NT2/D1 (cell line): ENCODE measurements around the gene CLEC4C.
"Not testable (repeated sequence)": the region's sequence is repeated elsewhere in the genome, so short reads cannot be mapped to it uniquely, and the experiment has no call there.

Experiments
- DNase-seq: peaks from one replicate; pipeline ENCODE4 v3.0.0-alpha.2; 2011; ENCODE audit warnings: low read depth, low spot score
- H3K27me3 ChIP-seq: 2 replicates; pipeline ENCODE4 v1.6.0; 2011; ENCODE audit warnings: mild to moderate bottlenecking; ENCODE audit not compliant: insufficient read length, insufficient read depth
- H3K36me3 ChIP-seq: 2 replicates; pipeline ENCODE4 v1.6.1; 2011; ENCODE audit warnings: mild to moderate bottlenecking, low read length, mixed read lengths; ENCODE audit not compliant: insufficient read depth, insufficient read length
- H3K4me1 ChIP-seq: 2 replicates; pipeline ENCODE4 v1.5.1; 2011; ENCODE audit not compliant: insufficient read depth, insufficient read length
- H3K4me3 ChIP-seq: 2 replicates; pipeline ENCODE4 v1.5.1; 2011; ENCODE audit warnings: low read depth; ENCODE audit not compliant: insufficient read length
- H3K9ac ChIP-seq: 2 replicates; pipeline ENCODE4 v1.6.0; 2011; ENCODE audit warnings: low read depth; ENCODE audit not compliant: insufficient read length
- H3K9me3 ChIP-seq: 2 replicates; pipeline ENCODE4 v1.5.1; 2011; ENCODE audit warnings: mild to moderate bottlenecking, low read length; ENCODE audit not compliant: insufficient read depth
- SUZ12 ChIP-seq: IDR thresholded peaks from 2 replicates; pipeline ENCODE4 v1.6.1; 2011; ENCODE audit not compliant: insufficient read length, insufficient read depth; ENCODE audit errors: extremely low read depth
- YY1 ChIP-seq: IDR thresholded peaks from 2 replicates; pipeline ENCODE4 v1.6.1; 2011; ENCODE audit not compliant: insufficient read length, insufficient read depth
- ZNF274 ChIP-seq: IDR thresholded peaks from 2 replicates; pipeline ENCODE4 v1.6.1; 2011; ENCODE audit warnings: mild to moderate bottlenecking, low read depth, low read length

Gene CLEC4C

GRCh38 chr12:7747246-7747645 lies at the start of gene CLEC4C:
CLEC4C (minus strand) TSS chr12:7747375; CDS start chr12:7747348, 27 bp downstream.
- Histone ChIP-seq H3K4me1 (peaks cover 3% of the 10 kb centered on the region), H3K9ac (no peak within 1 kb of the TSS), H3K9me3 (peaks cover 7% of the 10 kb centered on the region; the same call in 1 of the 2 replicates), H3K27me3 (no peaks in the 10 kb centered on the region), H3K36me3 (no peaks in the 10 kb centered on the region), H3K4me3 (no peak within 1 kb of the TSS)
- DNase-seq = no peak
- no peak for TF ChIP-seq SUZ12
- no peak for TF ChIP-seq ZNF274
- no peak for TF ChIP-seq YY1

DNA sequence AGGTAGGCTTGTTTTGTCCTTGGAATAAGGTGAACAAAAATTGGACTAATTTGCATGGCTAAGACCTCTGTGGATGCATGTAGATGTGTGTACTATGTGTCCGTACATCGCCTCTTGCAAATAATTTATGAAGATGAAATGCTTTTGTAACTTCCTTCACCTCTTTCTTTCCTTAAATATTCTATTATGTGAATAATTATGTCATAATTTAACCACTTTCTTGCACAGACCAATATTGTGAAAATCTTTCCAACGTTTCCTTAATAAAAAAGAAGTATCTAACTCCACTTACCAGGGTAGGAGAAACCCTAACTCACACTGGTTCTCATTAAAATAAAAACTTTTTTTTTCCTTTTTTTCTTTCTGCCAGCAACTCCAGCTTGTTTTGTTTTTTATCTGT lies 46.0 kb upstream of the CLEC4C start:
- H3K9ac ChIP-seq = no peak overlapping the region
- no peak overlapping the region for H3K4me3 ChIP-seq
- DNase-seq = no peak
- H3K36me3 ChIP-seq = peaks cover 41% of the 10 kb centered on the region
- no peaks in the 10 kb centered on the region for H3K27me3 ChIP-seq
- no peak for TF ChIP-seq ZNF274
- no peak for TF ChIP-seq YY1
- no peak for TF ChIP-seq SUZ12
- H3K9me3 ChIP-seq = no peaks in the 10 kb centered on the region
- no peaks in the 10 kb centered on the region for H3K4me1 ChIP-seq

- peak; percentile 76 for DNase-seq
- not testable (repeated sequence) for H3K9me3 ChIP-seq, H3K27me3 ChIP-seq, H3K4me1 ChIP-seq
- Histone ChIP-seq H3K4me3 (peak within 1 kb of the TSS; percentile 50), H3K9ac (peak within 1 kb of the TSS; percentile 80), H3K36me3 (peaks cover 30% of the 10 kb centered on the region)
Measured at GRCh38 chr12:7788884-7789528, 41.8 kb upstream of the CLEC4C start, which contains the start of gene NANOG. NANOG (plus strand) TSS chr12:7789402; CDS start chr12:7789615, 213 bp downstream.

GRCh38 chr12:7788294-7788660 lies 41.1 kb upstream of the CLEC4C start:
- no peaks in the 10 kb centered on the region for H3K9me3 ChIP-seq
- peaks cover 23% of the 10 kb centered on the region for H3K36me3 ChIP-seq
- DNase-seq = no peak
- peak overlapping the region; percentile 80 for H3K9ac ChIP-seq
- peaks cover 4% of the 10 kb centered on the region for H3K4me1 ChIP-seq
- peak overlapping the region; percentile 31 for H3K4me3 ChIP-seq
- TF ChIP-seq YY1 (no peak), SUZ12 (no peak), ZNF274 (no peak)
- H3K27me3 ChIP-seq = no peaks in the 10 kb centered on the region

- Histone ChIP-seq H3K9me3 (no peaks in the 10 kb centered on the region), H3K27me3 (no peaks in the 10 kb centered on the region), H3K4me3 (peak overlapping the region; percentile 31), H3K36me3 (peaks cover 20% of the 10 kb centered on the region), H3K9ac (peak overlapping the region; percentile 80), H3K4me1 (peaks cover 4% of the 10 kb centered on the region)
- TF ChIP-seq ZNF274 = no peak
- TF ChIP-seq YY1 = no peak
- TF ChIP-seq SUZ12 = no peak
- peak; percentile 97 for DNase-seq
Measured at GRCh38 chr12:7787574-7788293, 40.6 kb upstream of the CLEC4C start.

GRCh38 chr12:7784701-7785100 lies 37.5 kb upstream of the CLEC4C start:
- Histone ChIP-seq H3K4me3 (no peak overlapping the region), H3K9me3 (no peaks in the 10 kb centered on the region), H3K27me3 (no peaks in the 10 kb centered on the region), H3K36me3 (no peaks in the 10 kb centered on the region), H3K4me1 (peaks cover 4% of the 10 kb centered on the region), H3K9ac (no peak overlapping the region)
- TF ChIP-seq ZNF274 (no peak), YY1 (no peak), SUZ12 (no peak)
- DNase-seq = no peak

DNA sequence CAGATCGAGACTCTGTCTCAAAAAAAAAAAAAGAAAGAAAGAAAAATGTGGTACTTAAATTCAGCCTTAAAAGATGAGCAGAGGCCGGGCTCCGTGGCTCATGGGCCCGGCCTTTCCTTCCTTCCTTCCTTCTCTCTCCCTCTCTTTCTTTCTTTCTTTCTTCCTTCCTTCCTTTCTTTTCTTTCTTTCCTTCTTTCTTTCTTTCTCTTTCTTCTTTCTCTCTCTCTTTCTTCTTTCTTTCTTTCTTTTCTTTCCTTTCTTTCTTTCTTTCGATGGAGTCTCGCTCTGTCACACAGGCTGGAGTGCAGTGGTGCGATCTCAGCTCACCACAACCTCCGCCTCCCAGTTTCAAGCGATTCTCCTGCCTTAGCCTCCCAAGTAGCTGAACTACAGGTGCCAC lies 36.3 kb upstream of the CLEC4C start:
- DNase-seq, H3K36me3 ChIP-seq, H3K27me3 ChIP-seq, H3K4me1 ChIP-seq, H3K4me3 ChIP-seq, H3K9ac ChIP-seq, H3K9me3 ChIP-seq: not testable (repeated sequence)
